Sigmoid colon (tissue), 4 donors: ENCODE results near the gene TPP2.

Experiments used
- CTCF ChIP-seq, 4 experiments: fragments of 450-650 bp in 3 of 4; fragments of 200-600 bp in 1 of 4; IDR thresholded peaks; one replicate each; pipeline ENCODE4 v1.5.1; 2016 to 2019; ENCODE audit warnings: antibody characterized with exemption in 4 of 4, mild to moderate bottlenecking in 3 of 4, moderate library complexity in 2 of 4
- EP300 ChIP-seq, 4 donors: sonication (generic); formaldehyde crosslinking; IDR thresholded peaks; one replicate each; pipeline ENCODE4 v1.6.1; 2017; ENCODE audit warnings: antibody characterized with exemption in 4 of 4
- POLR2A ChIP-seq, 2 donors: fragments of 450-650 bp; IDR thresholded peaks; one replicate each; pipeline ENCODE4 v1.6.1; 2016; ENCODE audit warnings: antibody characterized with exemption in 2 of 2, mild to moderate bottlenecking in 2 of 2, moderate library complexity in 2 of 2
- POLR2AphosphoS5 ChIP-seq, 4 donors: sonication (generic); formaldehyde crosslinking; IDR thresholded peaks; one replicate each; pipeline ENCODE4 v1.6.1; 2017; ENCODE audit warnings: antibody characterized with exemption in 4 of 4

- TF ChIP-seq CTCF (IDR thresholded peaks at IDR 0.05): no peak
- no peak for TF ChIP-seq POLR2A (IDR thresholded peaks at IDR 0.05)
- no peak for TF ChIP-seq POLR2AphosphoS5 (IDR thresholded peaks at IDR 0.05)
- TF ChIP-seq EP300 (IDR thresholded peaks at IDR 0.05): no peak
Measured at GRCh38 chr13:102587916-102588315, 8.9 kb upstream of the TPP2 start.
